Stimulated activated CD4-positive, alpha-beta T cell treated with anti-CD3 and anti-CD28 coated beads, Interleukin-1b, Interleukin-23, amount 100 ng/mL, for 24 hours (primary cell): Measurements from ENCODE around the gene METTL27.
"Not testable (repeated sequence)": the region's sequence is repeated elsewhere in the genome, so short reads cannot be mapped to it uniquely, and the experiment has no call there.

ENCODE experiments used
- DNase-seq, 4 experiments: peaks; one replicate each; pipeline ENCODE4 v3.0.0-alpha.2; 2020; ENCODE audit warnings: low read depth in 4 of 4, low spot score in 1 of 4

The METTL27 gene

DNA sequence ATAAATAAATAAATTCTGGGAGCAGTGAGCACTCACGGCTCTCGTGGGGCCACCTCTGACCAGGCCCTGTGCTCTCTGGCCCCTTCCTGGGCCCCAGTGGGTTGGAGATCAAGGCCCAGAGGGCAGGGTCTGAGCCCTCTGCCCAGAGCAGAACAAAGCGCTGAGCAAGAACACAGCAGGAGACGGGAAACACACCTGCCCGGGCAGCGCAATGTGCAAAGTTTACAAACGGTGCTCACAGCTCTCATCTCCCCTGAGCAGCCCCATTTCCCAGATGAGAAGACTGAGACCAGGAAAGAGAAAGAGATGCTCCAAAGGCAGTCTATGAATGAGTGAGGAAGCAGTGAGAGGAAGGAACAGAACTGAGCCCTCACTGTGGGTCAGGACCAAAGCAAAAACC is 3.0 kb downstream of the METTL27 start:
- DNase-seq: no peak

DNA sequence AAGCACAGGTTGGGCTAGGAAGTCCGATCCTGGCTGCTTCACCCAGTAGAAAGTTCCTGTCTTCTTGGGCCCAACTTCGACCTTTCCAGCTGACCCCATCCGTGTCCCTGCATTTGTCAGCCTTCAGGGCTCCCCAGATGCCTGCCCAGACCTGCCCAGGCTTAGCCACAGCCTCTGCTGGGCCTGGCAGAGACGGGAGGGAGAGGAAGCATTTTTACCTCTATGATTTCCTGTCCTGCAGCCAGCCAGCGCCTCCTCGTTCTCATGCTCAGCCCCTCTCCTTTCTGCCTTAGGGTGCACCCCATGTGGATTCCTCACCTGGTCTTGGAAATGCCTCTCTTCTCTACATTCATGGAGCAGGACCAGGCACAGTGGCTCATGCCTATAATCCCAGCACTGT is 3.7 kb downstream of the METTL27 start:
- no peak for DNase-seq

DNA sequence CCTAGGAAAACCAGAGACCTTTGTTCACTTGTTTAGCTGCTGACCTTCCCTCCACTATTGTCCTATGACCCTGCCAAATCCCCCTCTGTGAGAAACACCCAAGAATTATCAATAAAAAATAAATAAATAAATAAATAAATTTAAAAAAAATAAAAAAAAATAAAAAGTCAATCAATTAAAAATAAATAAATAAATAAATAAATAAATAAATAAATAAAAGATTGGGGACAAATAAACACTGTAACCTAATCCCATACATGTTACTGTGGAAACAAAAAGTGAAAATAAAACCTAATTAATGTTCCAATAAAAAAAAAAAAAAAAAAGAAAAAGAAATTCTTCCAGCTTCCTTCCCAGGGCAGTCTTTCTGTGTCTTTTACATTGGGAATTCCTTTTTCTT is 5.1 kb downstream of the METTL27 start:
- not testable (repeated sequence) for DNase-seq

DNA sequence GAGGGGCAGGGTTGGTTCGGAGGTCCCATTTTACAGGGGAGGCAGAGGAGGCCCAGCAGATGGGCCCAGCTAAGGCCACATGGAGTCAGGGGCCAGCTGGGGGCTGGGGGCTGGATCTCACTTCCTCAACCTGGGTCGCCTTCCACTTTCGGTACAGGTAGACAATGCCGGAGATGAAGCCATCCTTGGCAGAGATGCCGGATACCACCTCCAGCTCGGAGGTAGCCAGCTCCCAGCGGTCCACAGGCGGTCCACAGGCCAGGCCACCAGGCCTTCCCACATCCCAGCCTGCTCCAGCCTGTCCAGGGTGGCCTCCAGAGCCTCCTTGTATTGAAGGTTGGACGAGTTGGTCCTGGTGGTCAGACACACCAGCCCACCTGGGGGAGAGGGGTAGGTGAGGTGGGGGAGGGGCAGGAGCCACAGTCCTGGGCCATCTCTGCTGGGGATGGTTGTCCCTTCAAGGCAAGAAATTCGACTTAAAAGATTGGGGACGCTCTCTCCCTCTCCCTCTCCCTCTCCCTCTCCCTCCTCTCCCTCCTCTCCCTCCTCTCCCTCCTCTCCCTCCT is 7.6 kb downstream of the METTL27 start:
- DNase-seq: no peak

DNA sequence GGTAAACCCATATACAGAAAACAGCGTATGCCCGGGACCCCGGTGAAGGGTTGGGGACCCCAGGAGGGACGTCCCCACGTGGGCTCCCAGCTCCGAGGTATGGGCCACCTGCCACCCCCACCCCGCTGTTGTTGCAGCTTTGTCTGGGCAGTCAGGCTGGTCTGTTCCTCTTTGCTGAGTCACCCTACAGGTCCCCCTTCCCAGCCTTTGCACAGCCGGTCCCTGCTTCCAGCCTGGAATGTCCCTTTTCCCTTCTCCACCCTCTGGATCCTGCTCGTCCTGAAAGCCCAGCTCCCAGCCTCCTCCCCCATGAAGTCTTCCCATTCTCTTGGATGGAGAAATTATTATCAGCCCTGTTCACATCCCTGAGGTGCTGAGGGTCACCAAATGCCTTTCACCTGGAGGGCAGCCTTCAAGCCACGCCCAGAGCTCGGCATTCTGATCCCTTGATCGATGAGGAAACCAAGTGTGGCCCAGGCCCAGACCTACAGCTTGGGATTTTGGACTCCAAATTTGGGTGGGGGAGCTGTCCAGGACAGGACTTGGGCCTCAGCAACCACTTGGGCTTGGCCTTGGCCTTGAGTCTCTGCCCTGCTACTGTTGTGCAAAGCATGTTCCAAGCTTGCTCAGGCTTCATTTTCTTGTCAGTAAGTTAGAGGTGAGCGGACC is 8.9 kb downstream of the METTL27 start:
- no peak for DNase-seq

DNA sequence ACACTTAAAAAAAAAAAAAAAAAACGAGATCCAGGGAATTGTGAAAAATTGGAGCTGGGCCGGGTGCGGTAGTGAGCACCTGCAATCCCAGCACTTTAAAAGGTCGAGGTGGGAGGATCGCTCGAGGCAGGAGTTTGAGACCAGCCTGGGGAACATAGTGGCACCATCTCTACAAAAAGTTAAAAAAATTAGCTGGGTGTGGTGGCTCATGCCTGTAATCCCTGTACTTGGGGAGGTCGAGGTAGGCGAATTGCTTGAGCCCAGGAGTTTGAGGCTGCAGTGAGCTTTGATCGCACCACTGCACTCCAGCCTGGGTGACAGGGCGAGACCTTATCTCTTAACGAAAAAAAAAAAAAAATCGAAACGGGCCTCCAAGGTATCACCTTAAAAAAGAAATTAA is 9.5 kb downstream of the METTL27 start:
- DNase-seq: no peak

DNA sequence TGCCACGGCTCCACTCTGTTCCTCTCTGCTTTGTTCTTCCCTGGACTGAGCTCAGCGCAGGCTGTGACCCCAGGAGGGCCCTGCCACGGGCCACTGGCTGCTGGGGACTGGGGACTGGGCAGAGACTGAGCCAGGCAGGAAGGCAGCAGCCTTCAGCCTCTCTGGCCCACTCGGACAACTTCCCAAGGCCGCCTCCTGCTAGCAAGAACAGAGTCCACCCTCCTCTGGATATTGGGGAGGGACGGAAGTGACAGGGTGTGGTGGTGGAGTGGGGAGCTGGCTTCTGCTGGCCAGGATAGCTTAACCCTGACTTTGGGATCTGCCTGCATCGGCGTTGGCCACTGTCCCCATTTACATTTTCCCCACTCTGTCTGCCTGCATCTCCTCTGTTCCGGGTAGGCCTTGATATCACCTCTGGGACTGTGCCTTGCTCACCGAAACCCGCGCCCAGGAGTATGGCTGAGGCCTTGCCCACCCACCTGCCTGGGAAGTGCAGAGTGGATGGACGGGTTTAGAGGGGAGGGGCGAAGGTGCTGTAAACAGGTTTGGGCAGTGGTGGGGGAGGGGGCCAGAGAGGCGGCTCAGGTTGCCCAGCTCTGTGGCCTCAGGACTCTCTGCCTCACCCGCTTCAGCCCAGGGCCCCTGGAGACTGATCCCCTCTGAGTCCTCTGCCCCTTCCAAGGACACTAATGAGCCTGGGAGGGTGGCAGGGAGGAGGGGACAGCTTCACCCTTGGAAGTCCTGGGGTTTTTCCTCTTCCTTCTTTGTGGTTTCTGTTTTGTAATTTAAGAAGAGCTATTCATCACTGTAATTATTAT is 10.3 kb downstream of the METTL27 start:
- no peak for DNase-seq

DNA sequence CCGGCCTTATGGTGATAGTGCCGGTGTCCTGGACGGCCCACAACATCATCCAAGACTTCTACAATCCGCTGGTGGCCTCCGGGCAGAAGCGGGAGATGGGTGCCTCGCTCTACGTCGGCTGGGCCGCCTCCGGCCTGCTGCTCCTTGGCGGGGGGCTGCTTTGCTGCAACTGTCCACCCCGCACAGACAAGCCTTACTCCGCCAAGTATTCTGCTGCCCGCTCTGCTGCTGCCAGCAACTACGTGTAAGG is 10.8 kb downstream of the METTL27 start:
- no peak for DNase-seq

DNA sequence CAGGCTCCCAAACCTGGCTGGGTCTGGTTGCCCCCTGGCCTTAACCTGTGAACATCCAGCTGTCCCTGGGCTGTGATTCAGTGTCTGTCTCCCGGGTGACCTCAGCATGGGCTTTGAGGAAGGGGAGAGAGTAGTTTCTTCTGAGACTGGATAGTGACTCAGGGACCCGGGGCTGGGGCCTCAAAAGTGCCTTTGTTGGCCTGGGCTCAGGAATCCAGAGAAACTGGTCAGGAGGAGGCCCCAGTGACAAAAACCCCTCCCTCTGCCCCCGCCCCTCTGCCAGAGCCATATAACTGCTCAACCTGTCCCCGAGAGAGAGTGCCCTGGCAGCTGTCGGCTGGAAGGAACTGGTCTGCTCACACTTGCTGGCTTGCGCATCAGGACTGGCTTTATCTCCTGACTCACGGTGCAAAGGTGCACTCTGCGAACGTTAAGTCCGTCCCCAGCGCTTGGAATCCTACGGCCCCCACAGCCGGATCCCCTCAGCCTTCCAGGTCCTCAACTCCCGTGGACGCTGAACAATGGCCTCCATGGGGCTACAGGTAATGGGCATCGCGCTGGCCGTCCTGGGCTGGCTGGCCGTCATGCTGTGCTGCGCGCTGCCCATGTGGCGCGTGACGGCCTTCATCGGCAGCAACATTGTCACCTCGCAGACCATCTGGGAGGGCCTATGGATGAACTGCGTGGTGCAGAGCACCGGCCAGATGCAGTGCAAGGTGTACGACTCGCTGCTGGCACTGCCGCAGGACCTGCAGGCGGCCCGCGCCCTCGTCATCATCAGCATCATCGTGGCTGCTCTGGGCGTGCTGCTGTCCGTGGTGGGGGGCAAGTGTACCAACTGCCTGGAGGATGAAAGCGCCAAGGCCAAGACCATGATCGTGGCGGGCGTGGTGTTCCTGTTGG is 11.4 kb downstream of the METTL27 start, which contains the start of gene CLDN4:
Gene CLDN4 (plus strand): TSS at position 316 of the 903 bp plus-strand sequence. CDS start 206 bp downstream, at position 522.
- DNase-seq: no peak

DNA sequence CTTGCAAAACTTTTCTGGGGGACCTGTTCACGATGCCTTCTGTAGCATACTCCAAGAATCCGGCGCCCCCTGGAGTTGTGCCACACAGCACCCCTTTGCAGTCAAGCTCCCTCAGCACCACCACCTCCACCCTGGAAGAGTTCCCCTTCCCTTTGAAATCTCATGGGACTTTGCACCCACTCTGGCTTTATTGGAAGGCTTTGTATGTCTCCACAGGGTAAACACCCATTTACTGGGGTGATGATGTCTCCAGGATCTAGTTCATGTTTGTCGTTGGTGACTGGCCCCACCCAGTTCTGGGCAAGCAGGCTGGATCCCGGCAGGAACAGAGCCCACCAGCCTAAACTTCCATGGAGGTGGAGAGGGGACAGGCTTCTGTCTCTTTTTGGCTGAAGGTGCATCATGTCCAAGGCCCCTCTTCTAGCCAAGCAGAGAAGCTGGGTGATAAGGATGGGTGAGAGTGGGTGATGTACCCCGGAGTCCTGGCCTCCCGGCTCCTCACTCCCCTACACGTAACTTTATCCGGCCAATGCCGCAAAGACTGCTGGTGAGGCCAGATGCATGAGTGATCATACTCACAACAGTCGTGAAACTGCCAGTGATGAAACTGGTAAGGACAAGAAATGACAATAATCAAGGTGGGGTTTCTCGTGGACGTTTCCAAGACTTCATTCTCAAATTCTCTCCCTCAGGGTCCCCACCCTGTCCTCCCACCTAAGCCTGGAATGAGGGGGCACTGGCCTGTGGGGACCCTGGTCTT is 12.2 kb downstream of the METTL27 start:
- DNase-seq: no peak

DNA sequence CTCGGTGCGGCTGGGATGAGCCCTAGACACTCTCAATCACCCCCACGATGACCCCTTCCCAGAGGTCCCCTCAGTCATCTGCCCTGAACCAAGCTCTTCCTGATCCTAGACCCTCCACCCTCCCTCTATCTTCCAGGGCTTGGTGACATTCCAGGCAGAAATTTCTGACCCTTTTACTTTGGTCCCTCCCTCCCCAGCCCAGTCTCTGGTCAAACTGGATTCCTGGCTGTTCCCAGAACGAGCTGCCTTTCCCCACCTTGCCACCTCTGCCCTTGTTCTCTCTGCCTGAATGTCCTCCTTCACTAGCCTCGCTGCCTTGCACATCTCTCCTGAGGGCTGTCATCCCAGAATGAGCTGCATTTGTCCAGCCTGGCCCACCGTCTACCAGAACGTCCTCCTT is 12.8 kb downstream of the METTL27 start:
- no peak for DNase-seq

DNA sequence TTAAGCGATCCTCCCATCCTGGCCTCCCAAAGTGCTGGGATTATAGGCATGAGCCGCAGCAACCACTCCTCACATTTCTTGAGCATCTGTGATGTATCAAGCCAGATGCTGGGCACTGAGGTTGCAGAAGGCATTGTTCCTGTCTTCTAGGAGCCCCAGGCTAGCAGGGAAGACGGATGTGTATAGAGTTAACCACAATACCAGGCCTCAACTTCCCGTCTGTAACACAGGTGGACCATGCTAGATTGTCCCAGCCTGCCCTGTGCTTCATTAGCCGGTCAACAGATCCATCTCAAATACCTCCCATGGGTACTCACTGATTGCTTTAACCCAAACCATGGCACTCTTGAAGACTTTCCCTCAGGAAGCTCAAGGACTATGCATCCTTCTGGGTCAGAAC is 13.3 kb downstream of the METTL27 start:
- no peak for DNase-seq

DNA sequence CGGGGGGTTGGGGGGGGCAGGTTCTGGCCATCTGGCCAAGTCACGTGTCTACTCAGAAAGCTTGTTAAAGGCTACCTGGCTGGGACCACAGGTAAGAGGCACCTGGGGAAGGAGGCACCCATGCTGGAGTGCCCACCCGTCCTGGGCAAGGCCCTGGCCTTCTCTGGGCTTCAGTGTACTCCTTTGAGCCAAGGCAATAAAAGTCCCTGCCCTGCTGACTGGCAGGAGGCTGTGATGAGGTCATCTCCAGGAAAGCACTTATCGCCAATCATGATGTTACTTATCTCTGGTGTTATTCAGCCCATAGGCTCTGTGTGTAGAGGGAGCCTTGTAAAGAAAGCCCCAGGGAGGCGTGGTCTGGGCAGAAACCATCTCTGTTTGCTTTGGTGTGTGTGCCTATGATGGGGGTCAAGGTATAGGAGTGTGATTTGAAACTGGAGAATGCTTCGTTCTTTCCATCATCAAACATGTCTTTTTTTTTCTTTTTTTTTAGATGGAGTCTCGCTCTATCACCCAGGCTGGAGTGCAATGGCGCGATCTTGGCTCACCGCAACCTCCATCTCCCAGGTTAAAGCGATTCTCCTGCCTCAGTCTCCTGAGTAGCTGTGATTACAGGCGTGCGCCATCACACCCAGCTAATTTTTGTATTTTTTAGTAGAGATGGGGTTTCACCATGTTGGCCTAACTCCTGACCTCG is 14.1 kb downstream of the METTL27 start:
- no peak for DNase-seq

DNA sequence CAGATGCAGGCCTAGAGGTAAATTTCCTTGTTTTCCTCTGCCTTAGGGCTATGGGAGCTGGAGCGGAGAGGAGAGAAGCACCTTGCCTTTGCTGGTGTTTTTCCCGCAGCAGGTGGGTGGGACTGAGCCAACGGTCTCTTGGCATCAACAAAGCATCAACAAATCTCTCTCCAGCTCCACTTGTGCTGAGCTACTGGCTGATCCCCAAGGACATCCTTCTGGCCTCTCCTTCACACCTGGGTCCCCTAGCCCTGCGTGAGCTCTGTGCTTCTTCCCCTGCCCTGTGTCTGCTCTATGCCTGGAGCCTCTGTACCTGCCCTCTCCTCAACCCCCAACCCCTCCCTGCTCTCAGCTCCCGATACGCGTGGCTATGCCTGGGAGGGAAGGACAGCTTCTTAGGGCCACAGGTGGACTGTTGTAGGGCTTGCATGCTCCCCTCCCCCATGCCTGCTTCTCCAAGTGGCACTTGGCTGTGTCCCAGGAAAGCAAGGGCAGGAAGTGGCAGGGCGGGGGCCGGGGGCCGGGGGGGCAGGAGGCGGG is 14.7 kb downstream of the METTL27 start:
- no peak for DNase-seq

DNA sequence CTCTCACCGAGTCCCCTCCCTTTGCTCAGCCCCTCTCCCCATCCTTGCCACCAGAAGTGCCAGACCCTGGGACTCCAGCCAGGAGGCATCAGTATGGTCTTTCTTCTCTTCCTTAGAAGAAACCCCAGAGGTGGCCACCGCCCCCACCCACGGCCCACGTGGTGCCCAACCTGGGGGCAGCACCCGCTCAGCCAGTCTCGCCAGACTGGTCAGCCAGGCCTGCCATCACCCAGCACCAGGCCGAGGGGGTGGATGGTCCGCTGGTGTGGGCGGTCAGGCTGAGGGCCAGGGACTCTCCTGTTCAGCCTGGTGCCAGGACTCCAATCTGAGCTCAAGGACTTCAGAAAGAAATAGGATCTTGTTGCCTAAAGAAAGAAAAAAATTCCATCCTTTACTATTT is 17.3 kb downstream of the METTL27 start:
- no peak for DNase-seq

DNA sequence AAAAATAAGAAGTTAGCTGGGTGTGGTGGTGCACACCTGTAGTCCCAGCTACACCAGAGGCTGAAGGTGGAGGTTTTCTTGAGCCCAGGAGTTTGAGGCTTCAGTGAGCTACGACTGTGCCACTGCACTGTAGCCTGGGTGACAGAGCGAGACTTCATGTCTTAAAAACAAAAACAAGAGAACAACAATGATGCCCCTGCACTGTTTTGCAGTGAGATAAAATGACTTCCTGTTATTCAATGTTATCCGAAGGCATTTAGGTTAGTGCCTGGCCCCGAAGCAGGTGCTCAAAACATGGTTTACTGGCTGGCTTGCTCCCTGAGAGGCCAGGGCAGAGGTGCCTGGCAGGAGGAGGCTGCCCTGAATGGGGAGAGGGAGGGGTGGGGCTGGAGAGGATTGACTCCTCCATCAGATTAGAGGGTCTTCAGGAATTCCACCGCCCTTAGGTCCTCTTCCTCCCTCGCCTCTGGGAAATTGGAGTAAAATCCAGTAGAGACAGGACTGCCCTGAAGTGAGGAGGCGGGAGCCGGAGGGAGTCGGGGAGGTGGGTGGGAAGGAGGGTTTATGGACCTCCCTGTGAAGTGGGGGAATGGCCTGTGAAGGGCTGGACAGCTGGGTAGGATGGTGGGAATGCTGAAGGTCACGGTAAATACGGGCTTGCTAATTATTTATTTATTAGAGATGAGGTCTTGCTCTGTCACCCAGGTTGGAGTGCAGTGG is 18.3 kb downstream of the METTL27 start:
- no peak for DNase-seq

DNA sequence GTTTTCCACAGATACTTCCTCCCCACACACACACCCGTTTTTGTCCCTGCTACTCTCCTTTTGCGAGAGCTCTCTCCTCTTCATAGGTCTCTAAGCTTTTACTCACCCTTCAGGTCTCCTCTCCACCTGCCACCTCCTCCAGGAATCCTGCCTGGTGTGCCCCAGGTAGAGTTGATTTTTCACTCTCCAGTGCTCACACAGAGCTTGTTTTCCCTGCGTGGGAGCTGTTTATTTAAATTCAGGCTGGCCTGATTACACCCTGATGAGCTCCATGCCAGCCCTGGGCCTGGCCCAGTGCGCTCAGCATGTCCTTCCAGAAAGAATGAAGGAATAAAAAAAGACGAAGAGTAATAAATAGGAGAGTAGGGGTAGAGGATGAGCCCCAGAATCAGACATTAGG is 19.1 kb downstream of the METTL27 start:
- no peak for DNase-seq

DNA sequence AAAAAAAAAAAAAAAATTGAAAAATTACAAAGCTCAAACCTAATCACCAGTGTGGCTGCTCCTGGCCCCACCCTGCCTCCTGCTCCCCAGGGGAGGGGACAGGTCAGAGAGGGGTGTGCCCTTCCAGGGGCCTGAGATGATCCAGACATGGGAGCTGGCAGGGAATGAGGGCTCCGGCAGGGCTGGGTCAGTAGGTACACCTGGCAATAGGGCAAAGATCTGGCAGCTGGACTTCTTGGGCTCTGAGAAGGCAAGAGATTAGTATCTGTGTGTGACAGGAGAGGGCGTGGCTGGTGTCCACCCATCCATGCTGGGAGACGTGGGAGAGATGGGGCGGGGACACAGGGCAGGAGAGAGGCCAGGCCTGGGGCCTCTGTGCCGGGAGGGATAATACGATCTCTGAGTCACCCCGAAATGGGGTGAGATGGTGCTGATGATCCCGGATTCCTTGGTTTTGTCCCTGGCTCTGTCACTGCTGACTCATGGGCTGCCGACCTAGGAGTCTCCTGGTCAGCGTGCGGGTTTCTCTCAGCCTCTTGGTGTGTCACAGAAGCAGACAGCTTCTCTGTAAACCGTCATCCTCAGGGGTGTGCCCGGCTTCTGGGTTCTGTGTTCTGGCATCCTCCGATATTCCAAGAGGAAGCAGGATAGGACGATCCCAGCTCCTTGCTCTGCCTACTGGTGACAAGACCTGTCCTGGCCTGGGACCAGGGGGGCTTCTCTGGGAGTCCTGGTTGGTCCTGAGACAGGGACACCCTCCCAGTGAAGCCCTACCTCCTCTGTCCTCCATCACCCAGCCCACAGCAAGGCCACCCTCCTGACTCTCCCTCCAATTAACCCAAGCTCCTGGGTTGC is 19.8 kb downstream of the METTL27 start:
- DNase-seq: no peak
